PC-3 (cell line): ENCODE results near the gene RNF212B.

Experiments
- EZH2phosphoT487 ChIP-seq: fragments of 300-600 bp; sonication (generic); IDR thresholded peaks from 2 replicates; pipeline ENCODE4 v1.6.1; 2018; ENCODE audit warnings: mild to moderate bottlenecking, antibody characterized with exemption, low read length, borderline replicate concordance
- TF ChIP-seq, protein P1 (sequence below): fragments of 300-600 bp; sonication (generic); conservative IDR thresholded peaks from 2 replicates; pipeline ENCODE4 v1.5.1; 2017; ENCODE audit warnings: antibody characterized with exemption, low read depth, mild to moderate bottlenecking, low read length

DNA sequence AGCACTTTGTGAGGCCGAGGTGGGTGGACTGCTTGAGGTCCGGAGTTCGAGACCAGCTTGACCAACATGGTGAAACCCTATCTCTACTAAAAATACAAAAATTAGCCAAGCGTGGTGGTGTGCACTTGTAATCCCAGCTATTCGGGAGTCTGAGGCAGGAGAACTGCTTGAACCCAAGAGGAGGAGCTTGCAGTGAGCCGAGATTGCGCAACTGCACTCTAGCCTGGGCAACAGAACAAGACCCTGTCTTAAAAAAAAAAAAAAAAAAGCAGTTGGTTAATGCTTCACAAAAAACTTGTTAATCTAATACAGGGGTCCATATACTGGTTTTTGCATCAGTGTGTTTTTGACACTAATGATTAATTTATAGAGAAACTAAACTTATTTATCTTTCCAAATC is 35.7 kb upstream of the RNF212B start:
- TF ChIP-seq, protein P1, sequence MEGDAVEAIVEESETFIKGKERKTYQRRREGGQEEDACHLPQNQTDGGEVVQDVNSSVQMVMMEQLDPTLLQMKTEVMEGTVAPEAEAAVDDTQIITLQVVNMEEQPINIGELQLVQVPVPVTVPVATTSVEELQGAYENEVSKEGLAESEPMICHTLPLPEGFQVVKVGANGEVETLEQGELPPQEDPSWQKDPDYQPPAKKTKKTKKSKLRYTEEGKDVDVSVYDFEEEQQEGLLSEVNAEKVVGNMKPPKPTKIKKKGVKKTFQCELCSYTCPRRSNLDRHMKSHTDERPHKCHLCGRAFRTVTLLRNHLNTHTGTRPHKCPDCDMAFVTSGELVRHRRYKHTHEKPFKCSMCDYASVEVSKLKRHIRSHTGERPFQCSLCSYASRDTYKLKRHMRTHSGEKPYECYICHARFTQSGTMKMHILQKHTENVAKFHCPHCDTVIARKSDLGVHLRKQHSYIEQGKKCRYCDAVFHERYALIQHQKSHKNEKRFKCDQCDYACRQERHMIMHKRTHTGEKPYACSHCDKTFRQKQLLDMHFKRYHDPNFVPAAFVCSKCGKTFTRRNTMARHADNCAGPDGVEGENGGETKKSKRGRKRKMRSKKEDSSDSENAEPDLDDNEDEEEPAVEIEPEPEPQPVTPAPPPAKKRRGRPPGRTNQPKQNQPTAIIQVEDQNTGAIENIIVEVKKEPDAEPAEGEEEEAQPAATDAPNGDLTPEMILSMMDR = no peak
- TF ChIP-seq EZH2phosphoT487 = no peak
